SK-N-MC (cell line): ENCODE results near the gene FXYD1.

Source experiments
- EZH2 ChIP-seq: fragments of 200-600 bp; sonication (generic); IDR thresholded peaks from one replicate; pipeline ENCODE4 v1.6.1; 2017; ENCODE audit warnings: antibody characterized with exemption
- POLR2AphosphoS5 ChIP-seq: IDR thresholded peaks from 2 replicates; pipeline ENCODE4 v1.6.1; 2012; ENCODE audit warnings: mild to moderate bottlenecking, low read depth, low read length, borderline replicate concordance

DNA sequence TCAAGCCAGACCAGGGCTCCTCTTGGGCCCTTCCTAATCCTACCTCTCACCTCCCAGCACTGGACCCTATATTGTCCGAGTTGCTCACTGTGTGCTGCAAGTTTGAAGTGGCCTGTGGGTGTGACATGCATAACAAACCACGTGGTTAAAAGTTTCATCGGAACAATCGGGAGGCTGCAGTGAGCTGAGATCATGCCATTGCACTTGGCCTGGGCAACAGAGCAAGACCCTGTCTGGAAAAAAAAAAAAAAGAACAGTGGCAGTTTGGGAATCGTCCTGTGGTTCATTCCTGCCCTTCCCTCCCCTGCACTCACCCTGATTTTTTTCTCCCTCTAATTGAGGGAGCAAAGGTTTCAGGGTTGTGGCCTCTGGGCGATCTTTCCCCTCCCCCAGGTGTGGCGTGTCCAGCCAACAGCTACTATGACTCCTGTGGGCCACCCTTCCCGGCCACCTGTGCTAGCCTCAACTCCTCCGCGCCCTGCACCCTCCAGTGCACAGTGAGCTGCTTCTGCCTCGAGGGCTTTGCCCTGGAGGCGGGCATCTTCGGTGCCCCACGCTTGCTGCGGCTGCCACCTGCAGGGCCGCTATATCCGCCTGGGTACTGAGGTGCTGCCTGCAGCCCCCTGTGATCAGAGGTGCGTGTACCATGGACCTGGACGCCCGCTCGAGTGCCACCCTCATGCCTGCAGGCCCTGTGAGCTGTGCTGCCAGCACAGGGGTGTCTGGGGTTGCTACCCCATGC, 39.3 kb upstream of the FXYD1 start:
- TF ChIP-seq POLR2AphosphoS5 (no peak), EZH2 (no peak)
